Breast epithelium (tissue), 3 donors: ENCODE measurements around the gene USP34.

Experiments
- POLR2A ChIP-seq: fragments of 450-650 bp; IDR thresholded peaks from one replicate; pipeline ENCODE4 v1.6.1; 2016; ENCODE audit warnings: antibody characterized with exemption, mild to moderate bottlenecking, moderate library complexity
- POLR2AphosphoS5 ChIP-seq, 3 donors: sonication (generic); formaldehyde crosslinking; IDR thresholded peaks; one replicate each; pipeline ENCODE4 v1.6.1; 2017; ENCODE audit warnings: antibody characterized with exemption in 3 of 3
- TF ChIP-seq, protein P1 (sequence below), 3 donors: fragments of 450-650 bp; IDR thresholded peaks; one replicate each; pipeline ENCODE4 v1.5.1; 2016 to 2017; ENCODE audit warnings: antibody characterized with exemption in 3 of 3, mild to moderate bottlenecking in 3 of 3, moderate library complexity in 3 of 3

DNA sequence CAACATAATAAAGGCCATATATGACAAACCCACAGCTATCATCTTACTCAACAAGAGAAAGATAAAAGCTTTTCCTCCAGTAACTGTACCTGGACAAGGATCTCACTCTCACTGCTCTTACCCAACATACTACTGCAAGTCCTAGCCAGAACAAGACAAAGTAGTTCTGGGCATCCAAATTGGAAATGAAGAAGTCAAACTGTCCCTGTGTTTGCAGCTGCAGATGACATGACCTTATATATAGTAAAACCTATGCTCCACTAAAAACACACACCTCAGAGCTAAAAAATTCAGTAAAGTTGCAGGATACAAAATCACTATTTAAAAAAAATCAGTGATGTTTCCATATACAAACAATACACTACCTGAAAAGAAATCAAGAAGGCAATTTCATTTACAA is 32.2 kb downstream of the USP34 start:
- TF ChIP-seq, protein P1, sequence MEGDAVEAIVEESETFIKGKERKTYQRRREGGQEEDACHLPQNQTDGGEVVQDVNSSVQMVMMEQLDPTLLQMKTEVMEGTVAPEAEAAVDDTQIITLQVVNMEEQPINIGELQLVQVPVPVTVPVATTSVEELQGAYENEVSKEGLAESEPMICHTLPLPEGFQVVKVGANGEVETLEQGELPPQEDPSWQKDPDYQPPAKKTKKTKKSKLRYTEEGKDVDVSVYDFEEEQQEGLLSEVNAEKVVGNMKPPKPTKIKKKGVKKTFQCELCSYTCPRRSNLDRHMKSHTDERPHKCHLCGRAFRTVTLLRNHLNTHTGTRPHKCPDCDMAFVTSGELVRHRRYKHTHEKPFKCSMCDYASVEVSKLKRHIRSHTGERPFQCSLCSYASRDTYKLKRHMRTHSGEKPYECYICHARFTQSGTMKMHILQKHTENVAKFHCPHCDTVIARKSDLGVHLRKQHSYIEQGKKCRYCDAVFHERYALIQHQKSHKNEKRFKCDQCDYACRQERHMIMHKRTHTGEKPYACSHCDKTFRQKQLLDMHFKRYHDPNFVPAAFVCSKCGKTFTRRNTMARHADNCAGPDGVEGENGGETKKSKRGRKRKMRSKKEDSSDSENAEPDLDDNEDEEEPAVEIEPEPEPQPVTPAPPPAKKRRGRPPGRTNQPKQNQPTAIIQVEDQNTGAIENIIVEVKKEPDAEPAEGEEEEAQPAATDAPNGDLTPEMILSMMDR (IDR thresholded peaks at IDR 0.05): no peak
- TF ChIP-seq POLR2A (no peak), POLR2AphosphoS5 (IDR thresholded peaks at IDR 0.05) (no peak)
